ENCODE results near the gene AXIN1.

DNA sequence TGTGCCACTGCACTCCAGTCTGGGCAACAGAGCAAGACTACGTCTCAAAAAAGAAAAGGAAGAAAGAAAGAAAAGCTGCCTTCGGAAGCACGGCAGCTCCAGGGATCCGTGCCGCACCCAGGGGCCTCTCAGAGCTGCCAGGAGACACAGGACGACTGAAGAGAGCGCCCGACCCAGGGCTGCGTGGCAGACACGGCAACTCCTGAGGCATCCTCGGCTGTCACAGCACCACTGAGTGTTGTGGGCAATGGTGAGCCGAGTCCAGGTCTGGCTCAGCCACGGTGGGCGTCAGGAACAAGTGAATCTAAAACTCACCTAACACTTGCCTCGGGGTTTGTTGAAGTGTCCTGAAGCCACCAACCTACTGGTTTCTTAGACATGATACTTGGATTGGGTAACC, 40.8 kb downstream of the AXIN1 start:
- TF ChIP-seq POLR2AphosphoS5 (IDR thresholded peaks at IDR 0.05; ENCODE audit: low read depth, low read length): no peak
- no peak for TF ChIP-seq SIN3A (IDR thresholded peaks at IDR 0.05; ENCODE audit: borderline replicate concordance, insufficient read depth, low read length)
- no peak for TF ChIP-seq TAF1 (IDR thresholded peaks at IDR 0.05; ENCODE audit: borderline replicate concordance, insufficient read depth, low read length)
- TF ChIP-seq, protein P1, sequence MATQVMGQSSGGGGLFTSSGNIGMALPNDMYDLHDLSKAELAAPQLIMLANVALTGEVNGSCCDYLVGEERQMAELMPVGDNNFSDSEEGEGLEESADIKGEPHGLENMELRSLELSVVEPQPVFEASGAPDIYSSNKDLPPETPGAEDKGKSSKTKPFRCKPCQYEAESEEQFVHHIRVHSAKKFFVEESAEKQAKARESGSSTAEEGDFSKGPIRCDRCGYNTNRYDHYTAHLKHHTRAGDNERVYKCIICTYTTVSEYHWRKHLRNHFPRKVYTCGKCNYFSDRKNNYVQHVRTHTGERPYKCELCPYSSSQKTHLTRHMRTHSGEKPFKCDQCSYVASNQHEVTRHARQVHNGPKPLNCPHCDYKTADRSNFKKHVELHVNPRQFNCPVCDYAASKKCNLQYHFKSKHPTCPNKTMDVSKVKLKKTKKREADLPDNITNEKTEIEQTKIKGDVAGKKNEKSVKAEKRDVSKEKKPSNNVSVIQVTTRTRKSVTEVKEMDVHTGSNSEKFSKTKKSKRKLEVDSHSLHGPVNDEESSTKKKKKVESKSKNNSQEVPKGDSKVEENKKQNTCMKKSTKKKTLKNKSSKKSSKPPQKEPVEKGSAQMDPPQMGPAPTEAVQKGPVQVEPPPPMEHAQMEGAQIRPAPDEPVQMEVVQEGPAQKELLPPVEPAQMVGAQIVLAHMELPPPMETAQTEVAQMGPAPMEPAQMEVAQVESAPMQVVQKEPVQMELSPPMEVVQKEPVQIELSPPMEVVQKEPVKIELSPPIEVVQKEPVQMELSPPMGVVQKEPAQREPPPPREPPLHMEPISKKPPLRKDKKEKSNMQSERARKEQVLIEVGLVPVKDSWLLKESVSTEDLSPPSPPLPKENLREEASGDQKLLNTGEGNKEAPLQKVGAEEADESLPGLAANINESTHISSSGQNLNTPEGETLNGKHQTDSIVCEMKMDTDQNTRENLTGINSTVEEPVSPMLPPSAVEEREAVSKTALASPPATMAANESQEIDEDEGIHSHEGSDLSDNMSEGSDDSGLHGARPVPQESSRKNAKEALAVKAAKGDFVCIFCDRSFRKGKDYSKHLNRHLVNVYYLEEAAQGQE (IDR thresholded peaks at IDR 0.05; ENCODE audit: insufficient read depth in 1 of 2, low read depth in 2 of 2, low read length in 2 of 2): no peak
- TF ChIP-seq FOXP2 (optimal IDR thresholded peaks at IDR 0.05; ENCODE audit: borderline replicate concordance, extremely low read depth, extremely low read length, insufficient read depth): no peak

Data from PFSK-1 (cell line).